WTC11 (cell line): ENCODE data around the gene KLK13. TPM values are rescaled to one million over a fixed set of nuclear protein-coding genes. Genes with fewer than 3 reads are reported as not detected.

Experiments used
- ATAC-seq: fragments of 200-7000 bp; cut with Tn5 transposase; 2 replicates; pipeline ENCODE4 v1.10.0; 2021; ENCODE audit warnings: mild to moderate bottlenecking, moderate library complexity
- CTCF ChIA-PET: fragments of 300-600 bp; sonication (Branson Sonifier 250); formaldehyde crosslinking; loops from one replicate; lab custom pipeline; 2021; ENCODE audit warnings: antibody characterized with exemption; lab: Charles Lee
- POLR2A ChIA-PET: fragments of 350-600 bp; sonication (Branson Sonifier 250); formaldehyde crosslinking; loops from one replicate; lab custom pipeline; 2021; ENCODE audit warnings: antibody characterized with exemption; lab: Charles Lee
- DNase-seq: peaks from one replicate; pipeline ENCODE4 v3.0.0; 2021; ENCODE audit warnings: low spot score
- H3K27ac Mint-ChIP-seq: 2 replicates; pipeline ENCODE4 v1.8.0; 2021; ENCODE audit warnings: mixed read lengths
- H3K27me3 Mint-ChIP-seq: 2 replicates; pipeline ENCODE4 v1.8.0; 2021; ENCODE audit warnings: low read depth, mild to moderate bottlenecking, moderate library complexity, mixed read lengths
- H3K36me3 Mint-ChIP-seq: 2 replicates; pipeline ENCODE4 v1.8.0; 2021; ENCODE audit warnings: mixed read lengths
- H3K4me1 Mint-ChIP-seq: 2 replicates; pipeline ENCODE4 v1.8.0; 2022; ENCODE audit warnings: mixed read lengths
- H3K4me3 Mint-ChIP-seq: 2 replicates; pipeline ENCODE4 v1.8.0; 2021; ENCODE audit warnings: mild to moderate bottlenecking, moderate library complexity, mixed read lengths
- H3K9me3 Mint-ChIP-seq: 2 replicates; pipeline ENCODE4 v1.8.0; 2021; ENCODE audit warnings: mixed read lengths
- ARID4B ChIP-seq: sonication (generic); formaldehyde crosslinking; IDR thresholded peaks from 2 replicates; pipeline ENCODE4 v1.8.0; 2023; ENCODE audit warnings: missing genetic modification reagents, mild to moderate bottlenecking, borderline replicate concordance
- ATF1 ChIP-seq: sonication (generic); formaldehyde crosslinking; IDR thresholded peaks from 2 replicates; pipeline ENCODE4 v1.8.1; 2023; ENCODE audit warnings: mild to moderate bottlenecking, moderate library complexity, missing genetic modification reagents
- CDX4 ChIP-seq: fragments of 250-450 bp; sonication (Bioruptor Pico); IDR thresholded peaks from 2 replicates; pipeline ENCODE4 v1.9.0; 2021; ENCODE audit warnings: moderate library complexity, mild to moderate bottlenecking, inconsistent platforms, borderline replicate concordance
- E2F4 ChIP-seq: sonication (generic); formaldehyde crosslinking; IDR thresholded peaks from 2 replicates; pipeline ENCODE4 v1.8.1; 2022; ENCODE audit warnings: low read depth, mild to moderate bottlenecking, moderate library complexity, missing genetic modification reagents, borderline replicate concordance
- ERG ChIP-seq: fragments of 250-450 bp; sonication (Bioruptor Pico); IDR thresholded peaks from 2 replicates; pipeline ENCODE4 v1.8.0; 2021; ENCODE audit warnings: mild to moderate bottlenecking
- ESRRA ChIP-seq: sonication (generic); formaldehyde crosslinking; IDR thresholded peaks from 2 replicates; pipeline ENCODE4 v1.8.1; 2022; ENCODE audit warnings: mild to moderate bottlenecking, missing genetic modification reagents, borderline replicate concordance
- ETV6 ChIP-seq: sonication (generic); formaldehyde crosslinking; IDR thresholded peaks from 2 replicates; pipeline ENCODE4 v1.8.1; 2022; ENCODE audit warnings: mild to moderate bottlenecking, missing genetic modification reagents
- FOXJ3 ChIP-seq: sonication (generic); formaldehyde crosslinking; IDR thresholded peaks from 2 replicates; pipeline ENCODE4 v1.9.0; 2021; ENCODE audit warnings: missing genetic modification reagents, mild to moderate bottlenecking, borderline replicate concordance
- FOXK1 ChIP-seq: sonication (generic); formaldehyde crosslinking; IDR thresholded peaks from 2 replicates; pipeline ENCODE4 v1.8.0; 2022; ENCODE audit warnings: mild to moderate bottlenecking, moderate library complexity, missing genetic modification reagents
- FOXP1 ChIP-seq: sonication (generic); formaldehyde crosslinking; IDR thresholded peaks from 2 replicates; pipeline ENCODE4 v1.8.0; 2022; ENCODE audit warnings: missing genetic modification reagents, mild to moderate bottlenecking, moderate library complexity, borderline replicate concordance
- FOXP4 ChIP-seq: sonication (generic); formaldehyde crosslinking; IDR thresholded peaks from 2 replicates; pipeline ENCODE4 v1.8.0; 2022; ENCODE audit warnings: mild to moderate bottlenecking, missing genetic modification reagents
- GRHL2 ChIP-seq: fragments of 250-450 bp; sonication (Bioruptor Pico); IDR thresholded peaks from 2 replicates; pipeline ENCODE4 v1.8.0; 2022; ENCODE audit warnings: mild to moderate bottlenecking, moderate library complexity; ENCODE audit not compliant: insufficient replicate concordance, severe bottlenecking
- MAX ChIP-seq: sonication (generic); formaldehyde crosslinking; IDR thresholded peaks from 2 replicates; pipeline ENCODE4 v1.8.0; 2022; ENCODE audit warnings: mild to moderate bottlenecking, missing genetic modification reagents
- MXD4 ChIP-seq: fragments of 250-450 bp; sonication (Bioruptor Pico); IDR thresholded peaks from 2 replicates; pipeline ENCODE4 v1.8.0; 2021; ENCODE audit warnings: mild to moderate bottlenecking, moderate library complexity, borderline replicate concordance
- NFATC4 ChIP-seq: fragments of 250-450 bp; sonication (Bioruptor Pico); IDR thresholded peaks from 2 replicates; pipeline ENCODE4 v1.9.0; 2021; ENCODE audit warnings: mild to moderate bottlenecking
- NFE2L1 ChIP-seq: sonication (generic); formaldehyde crosslinking; IDR thresholded peaks from 2 replicates; pipeline ENCODE4 v1.8.1; 2023; ENCODE audit warnings: missing genetic modification reagents
- NR1H2 ChIP-seq: sonication (generic); formaldehyde crosslinking; IDR thresholded peaks from 2 replicates; pipeline ENCODE4 v1.9.0; 2021; ENCODE audit warnings: mild to moderate bottlenecking, moderate library complexity, missing genetic modification reagents
- OVOL2 ChIP-seq: fragments of 250-450 bp; sonication (Bioruptor Pico); IDR thresholded peaks from 2 replicates; pipeline ENCODE4 v1.9.0; 2021; ENCODE audit warnings: mild to moderate bottlenecking, borderline replicate concordance
- RORB ChIP-seq: fragments of 250-450 bp; sonication (Bioruptor Pico); IDR thresholded peaks from 2 replicates; pipeline ENCODE4 v1.9.0; 2021; ENCODE audit warnings: mild to moderate bottlenecking
- SOX15 ChIP-seq: fragments of 250-450 bp; sonication (Bioruptor Pico); IDR thresholded peaks from 2 replicates; pipeline ENCODE4 v1.9.0; 2021; ENCODE audit warnings: mild to moderate bottlenecking
- SP1 ChIP-seq: sonication (generic); formaldehyde crosslinking; conservative IDR thresholded peaks from 2 replicates; pipeline ENCODE4 v1.8.1; 2022; ENCODE audit warnings: missing genetic modification reagents
- TCF7 ChIP-seq: sonication (generic); formaldehyde crosslinking; IDR thresholded peaks from 2 replicates; pipeline ENCODE4 v1.8.0; 2022; ENCODE audit warnings: mild to moderate bottlenecking, low read depth, missing genetic modification reagents, moderate library complexity
- ZNF121 ChIP-seq: sonication (generic); formaldehyde crosslinking; IDR thresholded peaks from 2 replicates; pipeline ENCODE4 v1.8.0; 2023; ENCODE audit warnings: missing genetic modification reagents
- ZNF138 ChIP-seq: sonication (generic); formaldehyde crosslinking; conservative IDR thresholded peaks from 2 replicates; pipeline ENCODE4 v1.8.1; 2022; ENCODE audit warnings: mild to moderate bottlenecking, moderate library complexity, missing genetic modification reagents
- ZNF396 ChIP-seq: fragments of 250-450 bp; sonication (Bioruptor Pico); IDR thresholded peaks from 2 replicates; pipeline ENCODE4 v1.8.0; 2021; ENCODE audit warnings: mild to moderate bottlenecking, moderate library complexity, borderline replicate concordance
- ZNF416 ChIP-seq: fragments of 250-450 bp; sonication (Bioruptor Pico); IDR thresholded peaks from 2 replicates; pipeline ENCODE4 v1.9.0; 2021; ENCODE audit warnings: mild to moderate bottlenecking, inconsistent platforms
- ZNF423 ChIP-seq: fragments of 250-450 bp; sonication (Bioruptor Pico); IDR thresholded peaks from 2 replicates; pipeline ENCODE4 v2.1.2; 2022; ENCODE audit warnings: mild to moderate bottlenecking, moderate library complexity
- ZNF671 ChIP-seq: fragments of 250-450 bp; sonication (Bioruptor Pico); IDR thresholded peaks from 2 replicates; pipeline ENCODE4 v1.8.0; 2021; ENCODE audit warnings: mild to moderate bottlenecking
- total RNA-seq: library from RNA; stranded (reverse); gene quantifications from 3 replicates; pipeline ENCODE4 v1.2.3, GENCODE V29; 2021

Gene KLK13
- total RNA-seq, 1 experiment from 2014 or later = 3.1 TPM

GRCh38 chr19:51079481-51080110 lies 14.7 kb upstream of the KLK13 start:
- peaks cover 21% of the 10 kb centered on the region for H3K4me1 Mint-ChIP-seq
- POLR2A ChIA-PET = no interaction called here
- ATAC-seq (no peak), DNase-seq (no peak)
- no peaks in the 10 kb centered on the region for H3K9me3 Mint-ChIP-seq
- H3K27ac Mint-ChIP-seq = no peak overlapping the region
- H3K27me3 Mint-ChIP-seq = no peaks in the 10 kb centered on the region
- CTCF ChIA-PET = interaction anchor here (1.3 to 2.8 kb wide), 2 partner anchors 15 to 17 kb away, joined by 3 to 20 read pairs; no protein-coding TSS in a partner anchor
- no peaks in the 10 kb centered on the region for H3K36me3 Mint-ChIP-seq
- TF ChIP-seq ERG (CRISPR knock-in tag) (no peak), ZNF138 (CRISPR knock-in tag) (no peak), NR1H2 (CRISPR knock-in tag) (no peak), ZNF416 (CRISPR knock-in tag) (no peak), TCF7 (CRISPR knock-in tag) (no peak), ZNF671 (no peak), CDX4 (CRISPR knock-in tag) (no peak), FOXJ3 (CRISPR knock-in tag) (no peak), ESRRA (CRISPR knock-in tag) (no peak), MAX (CRISPR knock-in tag) (no peak), ZNF396 (CRISPR knock-in tag) (no peak), ARID4B (CRISPR knock-in tag) (no peak), ETV6 (CRISPR knock-in tag) (no peak), E2F4 (CRISPR knock-in tag) (no peak), NFATC4 (CRISPR knock-in tag) (no peak), FOXP1 (CRISPR knock-in tag) (no peak), ATF1 (CRISPR knock-in tag) (no peak), RORB (CRISPR knock-in tag) (no peak)
- H3K4me3 Mint-ChIP-seq = no peak overlapping the region

- POLR2A ChIA-PET = no interaction called here
- CTCF ChIA-PET = interaction anchor here (1.6 kb wide), 1 partner anchor 16 kb away, joined by 7 read pairs; no protein-coding TSS in a partner anchor
- Mint-ChIP-seq H3K36me3 (peaks cover 2% of the 10 kb centered on the region; the same call in 1 of the 2 replicates), H3K27ac (no peak overlapping the region), H3K9me3 (peaks cover 8% of the 10 kb centered on the region), H3K27me3 (peaks cover 4% of the 10 kb centered on the region; the same call in 1 of the 2 replicates), H3K4me3 (no peak overlapping the region), H3K4me1 (peaks cover 21% of the 10 kb centered on the region)
- ATAC-seq = no peak
- DNase-seq = no peak
- no peak for TF ChIP-seq ZNF671
- TF ChIP-seq MXD4 (CRISPR knock-in tag) = no peak
- no peak for TF ChIP-seq NFE2L1 (CRISPR knock-in tag)
- no peak for TF ChIP-seq FOXP4
- no peak for TF ChIP-seq ETV6 (CRISPR knock-in tag)
- TF ChIP-seq SP1 = no peak
- TF ChIP-seq SOX15 (CRISPR knock-in tag) = no peak
- no peak for TF ChIP-seq OVOL2 (CRISPR knock-in tag)
- TF ChIP-seq FOXK1 (CRISPR knock-in tag) = no peak
- TF ChIP-seq ZNF121 = no peak
- no peak for TF ChIP-seq GRHL2 (CRISPR knock-in tag)
- TF ChIP-seq ZNF423 = no peak
Observed at GRCh38 chr19:51078731-51079130, 13.8 kb upstream of the KLK13 start.
